NCI-H2081 treated with DMSO at 0.1 percent for 48 hours (cell line): Measurements from ENCODE around the gene SPINT1.

Source experiments
- DNase-seq: peaks from one replicate; lab custom pipeline; 2025; lab: John Stamatoyannopoulos, UW

SPINT1 gene

GRCh38 chr15:40892447-40893012 lies 48.7 kb downstream of the SPINT1 start:
- no peak for DNase-seq

GRCh38 chr15:40893019-40893670 lies 49.3 kb downstream of the SPINT1 start:
- DNase-seq, result no peak

- peak; percentile 90 for DNase-seq
Measured at GRCh38 chr15:40893733-40894680, 50.2 kb downstream of the SPINT1 start, which contains the start of gene VPS18. TSS of gene VPS18 (plus strand) at chr15:40894450. CDS start at chr15:40894769, 319 bp downstream.

- DNase-seq, result no peak
Measured at GRCh38 chr15:40894681-40895448, 51.0 kb downstream of the SPINT1 start.

DNA sequence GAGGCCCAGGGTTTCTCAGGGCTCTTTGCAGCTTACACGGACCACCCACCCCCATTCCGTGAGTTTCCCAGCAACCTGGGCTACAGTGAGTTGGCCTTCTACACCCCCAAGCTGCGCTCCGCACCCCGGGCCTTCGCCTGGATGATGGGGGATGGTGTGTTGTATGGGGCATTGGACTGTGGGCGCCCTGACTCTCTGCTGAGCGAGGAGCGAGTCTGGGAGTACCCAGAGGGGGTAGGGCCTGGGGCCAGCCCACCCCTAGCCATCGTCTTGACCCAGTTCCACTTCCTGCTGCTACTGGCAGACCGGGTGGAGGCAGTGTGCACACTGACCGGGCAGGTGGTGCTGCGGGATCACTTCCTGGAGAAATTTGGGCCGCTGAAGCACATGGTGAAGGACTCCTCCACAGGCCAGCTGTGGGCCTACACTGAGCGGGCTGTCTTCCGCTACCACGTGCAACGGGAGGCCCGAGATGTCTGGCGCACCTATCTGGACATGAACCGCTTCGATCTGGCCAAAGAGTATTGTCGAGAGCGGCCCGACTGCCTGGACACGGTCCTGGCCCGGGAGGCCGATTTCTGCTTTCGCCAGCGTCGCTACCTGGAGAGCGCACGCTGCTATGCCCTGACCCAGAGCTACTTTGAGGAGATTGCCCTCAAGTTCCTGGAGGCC lies 55.8 kb downstream of the SPINT1 start:
- no peak for DNase-seq

- no peak for DNase-seq
Measured at GRCh38 chr15:40900256-40901052, 56.6 kb downstream of the SPINT1 start.

GRCh38 chr15:40901053-40901443 lies 57.2 kb downstream of the SPINT1 start:
- DNase-seq, result no peak

- no peak for DNase-seq
Measured at GRCh38 chr15:40902605-40903561, 59.0 kb downstream of the SPINT1 start.

GRCh38 chr15:40904552-40905201 lies 60.8 kb downstream of the SPINT1 start:
- no peak for DNase-seq

DNA sequence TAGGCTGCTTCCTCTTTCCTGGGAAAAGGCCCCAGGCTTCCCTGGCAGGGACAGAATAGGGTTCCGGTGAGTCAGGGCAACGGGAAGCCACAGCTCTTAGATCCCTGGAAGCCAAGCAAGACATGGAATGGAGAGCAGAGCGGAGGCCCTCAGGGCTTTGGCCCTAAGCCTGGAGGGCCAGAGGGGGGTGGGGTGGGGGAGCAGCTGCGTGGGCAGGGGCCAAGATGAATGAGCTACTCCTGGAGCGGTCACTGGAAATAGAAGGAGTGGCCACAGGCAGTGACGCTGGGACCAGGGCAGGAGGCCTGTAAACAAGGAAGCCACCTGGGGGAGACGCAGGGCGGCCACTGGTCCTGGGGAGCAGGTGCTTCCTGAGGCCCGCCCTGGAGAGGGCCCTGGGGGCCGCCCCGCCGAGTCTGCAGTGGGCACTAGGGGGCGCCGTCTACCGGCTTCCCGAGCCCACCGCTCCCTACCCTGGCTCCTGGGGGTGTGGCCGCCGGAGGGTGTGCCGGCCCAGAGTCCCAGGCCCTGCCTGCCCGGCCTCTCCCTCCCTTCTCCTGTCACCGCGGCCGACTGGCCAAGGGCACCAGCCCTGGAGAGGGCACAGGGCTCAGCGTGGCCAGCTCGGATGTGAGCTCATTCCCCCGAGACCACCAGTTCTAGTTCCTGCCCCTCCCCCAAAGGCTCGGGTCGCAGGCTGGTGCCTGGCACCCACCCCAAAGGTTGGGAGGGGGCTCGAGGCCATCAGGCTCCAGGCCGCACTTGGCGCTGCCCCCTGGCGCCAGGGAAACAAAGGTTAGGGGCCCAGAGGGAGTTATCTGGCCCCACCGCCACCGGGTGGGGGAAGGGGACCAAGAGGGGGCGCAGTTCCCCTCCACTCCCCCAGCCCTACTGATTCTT lies 62.5 kb downstream of the SPINT1 start:
- DNase-seq, result peak; percentile 45

- DNase-seq, result peak; percentile 41
Measured at GRCh38 chr15:40906991-40907802, 63.3 kb downstream of the SPINT1 start.
